ENCODE results near the gene ATXN7L3B.
"Not testable (repeated sequence)": the region's sequence is repeated elsewhere in the genome, so short reads cannot be mapped to it uniquely, and the experiment has no call there.

Gene ATXN7L3B, protein sequence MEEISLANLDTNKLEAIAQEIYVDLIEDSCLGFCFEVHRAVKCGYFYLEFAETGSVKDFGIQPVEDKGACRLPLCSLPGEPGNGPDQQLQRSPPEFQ

DNA sequence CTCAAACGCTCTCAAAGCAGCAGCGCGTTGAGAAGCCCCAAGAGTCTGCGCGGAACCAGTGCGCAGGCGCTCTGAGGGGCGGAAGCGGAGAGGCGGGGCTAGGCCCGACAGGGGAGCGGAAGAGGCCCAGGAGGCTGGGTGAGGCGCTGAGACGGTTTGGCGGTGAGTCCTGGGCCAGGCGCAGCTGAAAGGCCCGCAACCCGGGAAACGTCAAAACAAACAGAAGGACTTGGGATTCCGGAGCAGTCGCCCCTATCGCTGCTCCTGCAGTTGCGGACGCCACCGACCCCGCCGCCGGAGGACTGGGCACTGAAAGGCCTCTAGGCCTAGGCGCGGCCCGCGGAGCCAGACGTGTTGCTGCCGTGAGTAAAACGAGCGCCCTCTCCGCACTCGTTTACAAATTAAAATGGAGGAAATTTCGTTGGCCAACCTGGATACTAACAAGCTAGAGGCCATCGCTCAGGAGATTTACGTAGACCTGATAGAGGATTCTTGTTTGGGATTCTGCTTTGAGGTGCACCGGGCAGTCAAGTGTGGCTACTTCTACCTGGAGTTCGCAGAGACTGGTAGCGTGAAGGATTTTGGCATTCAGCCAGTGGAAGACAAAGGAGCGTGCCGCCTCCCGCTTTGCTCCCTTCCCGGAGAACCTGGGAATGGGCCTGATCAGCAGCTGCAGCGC is at the start of gene ATXN7L3B:
Gene ATXN7L3B (plus strand): TSS at position 129 of the 679 bp plus-strand sequence. CDS start 278 bp downstream, at position 407.
- peak; percentile 99 for DNase-seq

DNA sequence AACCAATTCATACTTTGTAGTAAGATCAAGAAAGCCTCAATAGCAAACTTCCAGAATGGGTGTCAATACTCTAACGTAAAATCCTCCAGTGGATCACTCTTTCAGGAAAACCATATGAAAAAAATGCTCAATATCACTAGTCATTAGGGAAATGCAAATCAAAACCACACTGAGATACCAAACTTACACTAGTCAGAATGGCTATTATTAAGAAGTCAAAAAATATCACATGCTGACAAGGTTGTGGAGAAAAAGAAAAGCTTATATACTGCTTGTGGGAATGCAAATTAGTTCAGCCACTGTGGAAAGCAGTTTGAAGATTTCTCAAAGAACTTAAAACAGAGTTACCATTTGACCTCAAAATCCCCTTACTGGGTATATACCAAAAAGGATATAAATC is 49.5 kb upstream of the ATXN7L3B start:
- no peak for DNase-seq

DNA sequence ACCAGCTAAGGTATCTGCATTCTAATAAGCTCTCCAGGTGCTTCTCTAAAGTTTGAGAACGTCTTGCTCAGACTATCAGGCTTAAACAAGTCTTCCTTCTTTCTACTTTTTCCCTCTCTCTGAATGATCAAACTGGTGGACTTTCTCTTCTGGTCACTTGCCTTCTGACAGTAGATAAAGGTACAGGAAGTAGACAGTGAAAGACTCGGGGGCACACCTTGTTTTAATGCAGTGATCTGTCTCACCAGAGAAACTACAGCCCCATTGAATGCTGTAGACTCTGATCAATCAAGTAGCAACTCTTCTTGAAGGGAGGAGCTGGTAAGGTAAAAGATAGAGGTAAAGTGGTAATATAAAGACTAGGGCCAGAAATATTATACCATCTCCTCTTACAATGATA is 48.1 kb upstream of the ATXN7L3B start:
- no peak for DNase-seq

DNA sequence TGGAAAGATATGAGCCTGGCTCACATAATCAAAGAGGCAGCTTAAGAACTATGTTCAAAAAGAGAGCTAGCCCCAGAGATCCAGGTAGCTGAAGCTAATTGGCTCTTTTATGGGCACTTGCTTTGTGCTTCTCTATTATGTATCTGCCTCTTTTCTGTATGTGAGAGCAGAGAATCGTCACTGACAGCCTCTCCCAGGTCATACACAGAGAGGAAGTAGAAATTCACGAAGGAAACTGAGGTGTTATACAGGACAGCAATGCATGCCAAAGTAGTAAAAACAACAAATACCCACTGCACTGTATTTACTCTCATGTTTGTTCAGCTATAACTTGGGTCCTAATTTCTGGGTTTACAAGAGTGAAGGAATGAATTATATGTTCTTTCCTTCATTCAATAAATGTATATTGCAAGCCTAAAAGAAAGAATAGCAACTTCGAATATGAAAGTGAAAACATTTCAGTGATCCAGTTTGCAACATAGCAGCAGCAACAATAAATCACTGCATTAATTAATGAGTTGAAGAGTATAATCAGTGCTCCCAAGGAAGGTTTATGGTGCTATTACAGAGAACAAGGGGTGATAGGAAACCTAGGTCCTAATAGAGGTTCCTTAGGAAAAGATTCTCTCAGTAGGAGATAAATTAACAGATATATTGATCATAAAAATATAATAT is 47.1 kb upstream of the ATXN7L3B start:
- no peak for DNase-seq

DNA sequence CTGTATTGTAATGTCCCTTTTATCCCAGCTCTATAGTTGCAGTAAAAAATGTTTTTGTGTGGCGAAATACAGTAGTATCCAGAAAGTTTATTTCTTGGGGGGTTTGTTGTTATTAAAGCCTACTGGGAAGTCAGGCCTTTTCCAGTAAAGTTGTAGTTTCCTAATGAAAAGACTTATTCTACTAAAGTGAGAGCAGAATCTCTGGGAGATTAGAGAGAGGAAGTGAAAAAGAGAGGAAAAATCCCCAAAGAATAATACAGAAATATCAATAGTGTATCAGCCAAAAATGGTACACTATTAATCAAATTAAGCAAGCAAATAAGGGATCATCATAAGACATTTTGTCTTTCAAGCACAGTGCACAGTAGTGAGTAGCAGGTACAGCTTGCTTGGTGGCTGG is 46.3 kb upstream of the ATXN7L3B start:
- DNase-seq: no peak

DNA sequence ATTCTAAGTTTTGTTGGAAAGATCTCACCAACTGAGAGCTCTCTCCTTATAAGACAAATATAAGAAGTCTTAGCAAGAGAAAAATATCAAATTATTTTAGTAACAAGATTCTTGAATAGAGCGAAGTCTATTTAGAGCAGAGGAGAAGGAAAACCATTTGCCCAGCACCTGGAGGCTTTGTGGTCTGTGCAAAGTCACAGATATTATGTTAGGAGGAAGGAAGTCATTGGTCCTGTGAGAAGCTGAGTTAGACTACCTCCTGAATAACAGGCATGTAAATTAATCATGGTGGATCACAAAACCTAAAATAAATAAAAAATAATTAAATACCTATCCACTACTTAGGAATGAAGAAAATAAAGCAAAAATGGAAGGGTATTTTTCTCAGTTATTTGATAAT is 38.4 kb upstream of the ATXN7L3B start:
- DNase-seq: no peak

DNA sequence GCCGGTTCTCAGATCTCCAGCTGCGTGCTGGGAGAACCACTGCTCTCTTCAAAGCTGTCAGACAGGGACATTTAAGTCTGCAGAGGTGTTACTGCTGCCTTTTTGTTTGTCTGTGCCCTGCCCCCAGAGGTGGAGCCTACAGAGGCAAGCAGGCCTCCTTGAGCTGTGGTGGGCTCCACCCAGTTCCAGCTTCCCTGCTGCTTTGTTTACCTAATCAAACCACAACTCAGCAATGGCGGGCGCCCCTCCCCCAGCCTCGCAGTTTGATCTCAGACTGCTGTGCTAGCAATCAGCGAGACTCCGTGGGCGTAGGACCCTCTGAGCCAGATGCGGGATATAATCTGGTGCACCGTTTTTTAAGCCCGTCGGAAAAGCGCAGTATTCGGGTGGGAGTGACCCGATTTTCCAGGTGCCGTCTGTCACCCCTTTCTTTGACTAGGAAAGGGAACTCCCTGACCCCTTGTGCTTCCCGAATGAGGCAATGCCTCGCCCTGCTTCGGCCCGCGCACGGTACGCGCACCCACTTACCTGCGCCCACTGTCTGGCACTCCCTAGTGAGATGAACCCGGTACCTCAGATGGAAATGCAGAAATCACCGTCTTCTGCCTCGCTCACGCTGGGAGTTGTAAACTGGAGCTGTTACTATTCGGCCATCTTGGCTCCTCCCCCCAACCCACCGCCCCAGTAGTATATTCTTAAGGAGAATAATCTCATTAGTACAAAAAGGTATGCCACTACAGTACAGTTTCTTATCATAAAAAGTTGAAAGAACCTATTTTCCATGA is 28.6 kb upstream of the ATXN7L3B start:
- DNase-seq: not testable (repeated sequence)

DNA sequence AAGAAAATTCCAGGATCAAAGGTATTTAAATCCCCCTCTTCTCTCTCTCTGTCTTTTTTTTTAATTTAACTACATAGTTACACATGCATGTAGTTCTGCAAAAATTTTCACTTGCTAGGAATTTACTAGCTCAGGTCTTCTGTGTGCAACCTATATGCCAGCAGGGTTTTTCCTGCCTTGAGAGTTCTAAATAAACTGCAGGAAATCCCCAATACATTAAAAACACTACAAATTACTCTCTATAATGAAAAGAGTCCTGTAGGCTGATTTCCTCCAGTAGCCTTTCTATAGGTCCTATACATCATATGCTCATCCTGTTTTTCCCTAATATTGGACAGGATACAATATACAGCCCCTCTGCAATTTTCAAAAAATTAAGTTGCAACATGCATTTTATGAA is 27.7 kb upstream of the ATXN7L3B start:
- DNase-seq: no peak

DNA sequence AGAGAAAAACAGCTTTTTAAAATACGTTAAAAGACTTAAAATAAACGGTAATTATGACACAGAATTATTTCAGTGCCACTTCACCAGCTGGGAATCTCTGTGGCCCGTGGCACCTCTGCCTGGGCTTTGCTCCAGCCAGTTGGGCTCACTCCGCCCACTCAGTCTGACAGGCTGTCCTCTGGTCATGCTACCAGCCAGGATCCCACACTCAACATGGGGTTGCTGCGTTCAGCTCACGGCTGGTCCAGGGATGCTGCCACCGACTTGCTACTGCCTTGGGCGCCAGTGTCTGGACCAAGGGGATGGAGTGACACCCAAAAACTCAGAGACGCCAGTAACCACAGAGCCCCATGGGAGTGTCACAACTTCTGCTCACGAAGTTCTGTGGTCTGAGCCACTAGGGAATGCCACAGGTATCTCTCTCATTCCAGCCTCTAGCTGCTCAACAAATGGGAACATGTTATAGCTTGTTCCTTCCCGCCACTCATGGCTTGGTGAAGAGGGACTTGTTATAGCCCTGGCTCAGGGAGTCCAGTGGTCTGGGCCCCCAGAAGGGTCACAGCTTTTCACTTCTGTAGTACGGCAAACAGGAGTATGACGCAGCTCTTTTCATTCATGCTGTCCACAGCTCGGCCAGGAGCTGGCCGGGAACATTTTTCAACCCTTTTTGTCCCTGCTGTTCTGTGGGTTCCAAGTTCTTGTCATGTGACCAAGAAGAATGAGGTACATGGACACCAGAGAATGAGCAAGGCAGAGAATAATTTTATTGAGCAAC is 23.4 kb upstream of the ATXN7L3B start:
- no peak for DNase-seq

DNA sequence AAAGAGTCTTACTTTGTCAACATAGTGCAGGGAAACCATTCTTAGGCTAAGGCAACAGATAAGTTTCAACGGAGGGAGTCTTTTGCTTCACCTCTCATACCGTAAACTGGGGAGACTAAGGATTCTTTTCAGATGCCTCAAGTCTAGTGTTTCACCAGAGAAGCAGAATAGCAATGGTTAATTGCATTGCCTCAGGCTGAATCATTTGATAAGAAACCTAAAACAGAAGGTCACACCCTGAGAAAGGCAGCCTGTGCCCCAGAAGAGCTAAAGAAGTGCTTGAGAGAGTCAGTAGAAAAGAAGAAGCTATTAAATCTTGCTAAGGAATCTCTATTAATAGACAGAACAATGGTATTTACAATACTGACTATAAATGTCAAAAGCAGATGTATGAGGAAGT is 21.8 kb upstream of the ATXN7L3B start:
- no peak for DNase-seq

DNA sequence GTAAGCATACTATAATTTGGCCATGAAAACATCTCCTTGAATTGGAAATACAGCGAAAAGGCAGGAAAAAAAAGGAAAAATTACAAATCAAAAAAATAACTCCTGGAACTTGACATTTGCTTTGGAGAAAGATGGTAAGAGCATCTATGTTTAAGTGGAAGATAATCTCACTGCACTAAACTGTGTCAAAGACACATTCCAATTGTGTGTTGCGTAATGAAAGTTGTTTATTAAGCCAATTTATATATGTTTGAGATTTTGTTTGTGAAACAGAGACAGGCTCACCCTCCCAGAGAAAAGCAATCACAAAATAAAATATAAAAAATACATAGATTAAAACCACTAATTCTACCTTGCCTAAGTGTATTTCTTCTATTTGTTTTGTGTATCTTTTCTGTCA is 11.1 kb upstream of the ATXN7L3B start:
- DNase-seq: no peak

DNA sequence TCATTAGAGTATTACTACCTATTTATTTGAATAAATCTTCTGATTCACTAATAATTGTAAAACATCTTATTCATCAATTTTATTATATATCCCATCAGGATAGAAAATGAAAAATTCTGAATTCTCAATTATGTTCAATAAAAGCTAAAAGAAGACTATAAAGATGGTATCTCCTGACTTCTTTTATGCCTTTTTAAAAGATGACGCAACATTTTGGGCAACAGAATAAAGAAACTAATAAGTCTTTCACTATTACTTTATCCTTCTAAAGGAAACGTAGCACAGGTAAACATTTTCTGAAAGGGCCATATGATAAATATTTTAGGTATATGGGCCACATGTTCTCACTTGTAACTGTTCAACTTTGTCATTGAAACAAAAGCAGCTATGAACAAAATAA is 10.1 kb upstream of the ATXN7L3B start:
- DNase-seq: no peak

DNA sequence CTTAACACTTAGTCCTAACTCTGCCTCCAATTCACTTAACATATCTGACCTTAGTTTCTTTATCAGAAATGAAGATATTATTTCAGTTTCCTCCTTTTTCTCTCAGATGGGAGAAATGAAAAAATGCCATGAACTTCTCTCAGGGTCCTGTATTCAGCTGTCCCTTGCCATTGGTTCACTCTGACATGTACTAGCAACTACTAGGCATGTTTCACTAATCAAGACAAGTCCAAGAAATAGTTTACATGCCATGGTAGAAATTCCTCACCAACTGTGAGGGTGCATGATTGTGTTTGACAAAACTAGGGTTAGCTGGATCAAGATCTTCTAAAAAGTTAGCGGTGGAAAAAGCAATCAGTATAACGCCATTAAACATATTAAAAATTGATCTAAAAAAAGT is 7.0 kb upstream of the ATXN7L3B start:
- DNase-seq: no peak

DNA sequence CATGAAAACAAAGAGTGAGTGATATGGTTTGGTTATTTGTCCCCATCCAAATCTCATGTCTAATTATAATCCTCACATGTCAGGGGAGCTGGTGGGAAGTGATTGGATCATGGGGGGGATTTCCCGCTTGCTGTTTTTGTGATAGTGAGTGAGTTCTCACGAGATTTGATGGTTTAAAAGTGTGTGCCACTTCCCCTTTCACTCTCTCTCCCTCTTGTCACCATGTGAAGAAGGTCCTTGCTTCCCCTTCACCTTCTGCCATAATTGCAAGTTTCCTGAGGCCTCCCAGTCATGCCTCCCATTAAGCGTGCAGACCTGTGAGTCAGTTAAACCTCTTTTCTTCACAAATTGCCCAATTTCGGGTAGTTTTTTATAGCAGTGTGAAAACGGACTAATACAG is 2.1 kb upstream of the ATXN7L3B start:
- no peak for DNase-seq

DNA sequence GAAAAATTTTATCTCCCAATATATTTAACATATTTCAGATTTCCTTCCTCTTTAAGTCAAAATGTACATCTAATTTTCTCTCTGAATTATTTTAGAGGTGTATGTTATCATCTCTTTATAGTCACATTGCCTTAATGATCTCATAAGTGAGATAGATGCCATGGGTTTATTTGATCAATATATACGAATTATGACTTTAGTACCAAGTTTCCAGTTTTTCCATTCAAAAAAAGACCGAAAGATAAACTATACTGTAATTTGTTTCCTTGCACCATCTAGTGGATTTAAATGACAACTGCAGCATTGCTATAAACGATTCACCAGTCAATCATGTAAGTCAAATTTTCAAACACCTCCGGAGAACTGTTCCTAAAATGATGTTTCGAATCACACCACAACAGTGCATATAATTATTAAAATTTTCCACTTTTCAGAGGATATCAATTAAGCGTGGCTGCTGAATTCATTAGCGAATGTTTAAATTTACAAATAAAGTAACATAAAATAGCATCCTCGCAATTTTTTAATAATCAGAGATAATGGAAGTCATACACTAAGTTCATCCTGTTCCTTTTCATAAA is 419 bp upstream of the ATXN7L3B start:
- no peak for DNase-seq

DNA sequence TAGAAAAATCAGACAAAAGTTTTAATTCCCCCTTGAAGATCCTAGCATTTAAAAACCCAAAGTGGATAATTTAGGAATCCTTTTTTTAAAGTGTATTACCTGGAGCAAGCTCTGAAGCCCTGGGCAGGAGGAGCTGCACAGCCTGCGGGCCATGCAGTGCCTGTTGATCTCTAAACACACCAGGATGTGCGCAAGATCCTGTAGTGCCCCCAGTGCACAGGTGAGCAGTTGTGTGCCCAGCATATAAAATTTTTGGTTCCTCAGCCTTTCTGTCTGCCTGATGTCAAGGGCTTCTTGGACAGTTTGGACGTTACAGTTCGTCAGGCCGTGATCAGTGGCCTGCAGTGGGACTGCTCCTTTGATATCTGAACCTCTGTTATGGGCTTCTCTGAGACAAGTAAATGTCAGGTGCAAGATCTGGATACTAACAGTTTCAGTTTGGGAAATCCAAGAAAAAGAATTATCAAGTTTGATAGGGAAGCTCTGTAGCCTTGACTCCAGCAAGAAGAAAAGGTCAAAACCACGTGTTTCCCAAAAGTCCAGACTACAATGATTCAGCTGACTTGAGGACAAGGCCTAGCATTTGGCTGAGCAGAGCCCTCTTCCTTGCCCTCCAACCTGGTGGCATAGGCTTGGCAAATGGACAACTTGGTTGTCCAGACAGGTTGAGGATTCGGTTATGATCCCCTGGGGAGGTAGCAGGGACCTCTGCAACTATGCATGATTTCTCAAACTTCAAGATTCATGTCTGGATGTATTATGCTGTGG is 1.0 kb downstream of the ATXN7L3B start:
- DNase-seq: peak; percentile 75

DNA sequence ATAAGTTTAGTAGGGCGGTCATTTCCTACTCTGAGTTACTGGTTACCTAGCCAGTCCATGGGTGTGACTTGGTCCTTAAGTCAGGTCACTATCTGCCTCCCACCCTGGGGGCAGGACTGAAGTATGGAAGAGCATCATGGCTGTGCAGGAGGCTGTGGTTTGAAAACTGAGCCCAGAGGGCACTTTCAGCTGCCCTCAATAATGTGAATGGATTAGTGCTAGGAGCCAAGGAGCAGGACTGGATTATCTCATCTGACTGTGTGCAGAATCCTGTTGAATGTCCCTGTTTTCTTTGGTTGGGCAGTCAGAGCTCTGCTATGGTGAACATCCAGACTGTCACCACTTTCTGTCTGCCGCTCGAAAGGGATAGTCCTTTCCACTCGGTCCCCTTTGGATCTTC is 1.6 kb downstream of the ATXN7L3B start:
- no peak for DNase-seq

DNA sequence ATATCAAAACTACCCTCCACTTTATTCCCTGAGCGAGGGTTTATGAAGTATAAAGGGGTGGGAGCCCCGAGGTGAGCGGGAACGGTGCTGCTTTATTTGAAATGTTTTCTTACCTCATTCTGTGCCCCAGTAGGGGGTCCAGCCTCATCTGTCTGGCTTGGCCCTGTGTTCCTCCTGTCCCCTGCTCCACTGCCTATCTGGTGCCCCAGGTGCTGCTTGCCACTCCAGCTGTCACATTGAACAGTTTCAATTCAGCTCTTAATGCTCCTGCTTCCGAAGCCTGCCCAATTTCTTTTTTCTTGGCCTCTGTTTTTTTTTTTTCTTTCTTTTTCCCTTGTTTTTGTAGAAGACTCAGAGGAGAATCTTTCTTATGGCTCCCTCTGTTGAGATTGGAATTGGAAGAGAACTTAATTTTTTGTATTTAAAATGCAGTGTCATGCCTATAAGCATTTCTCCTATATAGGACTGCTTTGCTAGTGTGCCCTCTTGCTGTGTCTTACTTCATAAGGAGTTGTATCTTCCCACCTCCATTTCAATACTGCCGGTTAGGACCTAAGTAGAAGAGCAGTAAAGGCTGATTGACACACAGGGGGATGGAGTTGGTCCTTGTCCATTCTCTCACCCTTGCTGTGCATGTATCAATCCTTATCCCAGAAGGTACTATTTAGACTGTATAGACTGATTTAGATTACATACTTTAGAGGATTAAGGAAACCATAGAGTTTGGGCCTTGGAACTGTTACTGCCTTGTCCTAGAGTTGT is 2.3 kb downstream of the ATXN7L3B start:
- no peak for DNase-seq

DNA sequence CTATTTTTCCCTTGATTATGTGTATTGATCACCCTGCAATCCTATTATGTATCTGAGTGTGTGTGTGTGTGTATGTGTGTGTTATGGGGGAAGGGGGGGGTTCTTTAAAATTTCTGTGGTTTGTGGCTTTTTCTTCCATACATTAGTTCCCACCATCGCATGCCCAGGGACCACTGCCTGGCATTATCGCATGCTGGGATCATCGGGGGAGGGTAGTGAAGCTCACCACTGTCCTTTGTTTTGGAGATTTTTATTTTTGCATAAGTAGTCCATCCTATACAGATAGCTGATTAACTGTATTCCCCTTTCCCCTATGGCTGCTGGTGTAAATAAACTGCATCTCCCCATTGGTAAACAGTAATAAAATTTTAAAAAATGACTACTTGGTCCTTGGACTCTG is 3.4 kb downstream of the ATXN7L3B start:
- DNase-seq: no peak

DNA sequence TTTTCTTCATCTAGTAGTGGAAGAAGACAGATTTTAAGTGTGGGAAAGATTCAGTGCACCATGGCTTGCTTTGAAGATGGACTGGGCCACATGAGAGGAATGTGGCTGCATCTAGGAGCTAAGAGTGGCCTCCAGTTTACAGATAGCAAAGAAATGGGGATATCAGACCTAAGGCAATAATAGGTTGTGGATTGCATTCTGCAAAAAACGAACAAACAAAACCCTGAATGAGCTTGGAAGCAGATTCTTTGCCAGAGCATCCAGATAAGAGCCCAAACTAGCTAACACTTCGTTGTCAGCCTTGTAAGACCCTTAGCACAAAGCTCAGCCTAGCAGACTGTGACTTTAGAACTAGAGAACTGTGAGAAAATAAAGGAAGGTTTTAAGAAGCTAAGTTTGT is 9.6 kb downstream of the ATXN7L3B start:
- DNase-seq: no peak

DNA sequence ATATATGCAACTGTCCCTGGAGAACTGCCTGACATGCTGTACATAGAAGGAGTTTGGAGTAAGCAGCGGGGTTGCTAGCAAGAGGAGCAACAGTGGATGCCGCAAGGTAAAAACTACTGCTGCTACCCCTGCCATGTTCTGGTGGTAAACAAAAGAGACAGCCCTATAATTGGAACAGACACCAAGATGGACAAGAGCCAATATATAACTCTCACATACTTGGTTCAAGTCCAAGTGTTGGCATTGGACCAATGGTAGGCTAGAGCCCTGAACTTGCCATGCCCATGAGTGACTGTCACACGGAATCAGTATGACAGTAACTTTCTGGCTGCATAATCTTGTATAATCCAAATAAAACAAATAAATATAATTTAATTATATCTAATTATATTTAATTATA is 13.7 kb downstream of the ATXN7L3B start:
- DNase-seq: no peak

Measured in activated effector memory CD4-positive, alpha-beta T cell treated with anti-CD3 and anti-CD28 coated beads, Interleukin-2, amount 50 U/mL, for 16 hours (primary cell).